NCI-H82 (cell line): ENCODE results near the gene ARHGAP32.

ENCODE experiments used
- DNase-seq: peaks from one replicate; lab custom pipeline; 2025; lab: John Stamatoyannopoulos, UW

ARHGAP32 gene

GRCh38 chr11:128956401-128957201 is 235.5 kb downstream of the ARHGAP32 start:
- peak; percentile 87 for DNase-seq

- no peak for DNase-seq
Measured at GRCh38 chr11:128955636-128956035, 236.5 kb downstream of the ARHGAP32 start.

- DNase-seq, result no peak
Measured at GRCh38 chr11:128953151-128953550, 239.0 kb downstream of the ARHGAP32 start.

GRCh38 chr11:128949791-128950454 is 242.2 kb downstream of the ARHGAP32 start:
- DNase-seq, result no peak

- DNase-seq, result peak; percentile 34
Measured at GRCh38 chr11:128948583-128948982, 243.5 kb downstream of the ARHGAP32 start.

- DNase-seq, result no peak
Measured at GRCh38 chr11:128947773-128948172, 244.4 kb downstream of the ARHGAP32 start.

GRCh38 chr11:128946648-128947047 is 245.5 kb downstream of the ARHGAP32 start:
- DNase-seq, result no peak

GRCh38 chr11:128943428-128943976 is 248.6 kb downstream of the ARHGAP32 start:
- no peak for DNase-seq

GRCh38 chr11:128942817-128943427 is 249.2 kb downstream of the ARHGAP32 start, which contains the start of gene TP53AIP1:
TP53AIP1 (minus strand) TSS chr11:128942871; CDS start chr11:128937818, 5,053 bp downstream.
- DNase-seq, result no peak

GRCh38 chr11:128942272-128942612 is 249.9 kb downstream of the ARHGAP32 start:
- DNase-seq, result no peak

GRCh38 chr11:128941573-128942271 is 250.4 kb downstream of the ARHGAP32 start:
- no peak for DNase-seq

- no peak for DNase-seq
Measured at GRCh38 chr11:128941110-128941509, 251.0 kb downstream of the ARHGAP32 start.

- DNase-seq, result no peak
Measured at GRCh38 chr11:128940603-128941002, 251.5 kb downstream of the ARHGAP32 start.

- DNase-seq, result no peak
Measured at GRCh38 chr11:128940156-128940555, 252.0 kb downstream of the ARHGAP32 start.

- DNase-seq, result no peak
Measured at GRCh38 chr11:128939591-128939990, 252.5 kb downstream of the ARHGAP32 start.

- no peak for DNase-seq
Measured at GRCh38 chr11:128938156-128938885, 253.8 kb downstream of the ARHGAP32 start.

- no peak for DNase-seq
Measured at GRCh38 chr11:128937480-128937879, 254.6 kb downstream of the ARHGAP32 start.

- DNase-seq, result no peak
Measured at GRCh38 chr11:128936606-128937251, 255.4 kb downstream of the ARHGAP32 start.

GRCh38 chr11:128934926-128935325 is 257.2 kb downstream of the ARHGAP32 start:
- DNase-seq, result no peak

- DNase-seq, result no peak
Measured at GRCh38 chr11:128934351-128934750, 257.8 kb downstream of the ARHGAP32 start.
